ENCODE measurements around the gene CAPN15.
"Not testable (repeated sequence)": the region's sequence is repeated elsewhere in the genome, so short reads cannot be mapped to it uniquely, and the experiment has no call there.

The CAPN15 gene

DNA sequence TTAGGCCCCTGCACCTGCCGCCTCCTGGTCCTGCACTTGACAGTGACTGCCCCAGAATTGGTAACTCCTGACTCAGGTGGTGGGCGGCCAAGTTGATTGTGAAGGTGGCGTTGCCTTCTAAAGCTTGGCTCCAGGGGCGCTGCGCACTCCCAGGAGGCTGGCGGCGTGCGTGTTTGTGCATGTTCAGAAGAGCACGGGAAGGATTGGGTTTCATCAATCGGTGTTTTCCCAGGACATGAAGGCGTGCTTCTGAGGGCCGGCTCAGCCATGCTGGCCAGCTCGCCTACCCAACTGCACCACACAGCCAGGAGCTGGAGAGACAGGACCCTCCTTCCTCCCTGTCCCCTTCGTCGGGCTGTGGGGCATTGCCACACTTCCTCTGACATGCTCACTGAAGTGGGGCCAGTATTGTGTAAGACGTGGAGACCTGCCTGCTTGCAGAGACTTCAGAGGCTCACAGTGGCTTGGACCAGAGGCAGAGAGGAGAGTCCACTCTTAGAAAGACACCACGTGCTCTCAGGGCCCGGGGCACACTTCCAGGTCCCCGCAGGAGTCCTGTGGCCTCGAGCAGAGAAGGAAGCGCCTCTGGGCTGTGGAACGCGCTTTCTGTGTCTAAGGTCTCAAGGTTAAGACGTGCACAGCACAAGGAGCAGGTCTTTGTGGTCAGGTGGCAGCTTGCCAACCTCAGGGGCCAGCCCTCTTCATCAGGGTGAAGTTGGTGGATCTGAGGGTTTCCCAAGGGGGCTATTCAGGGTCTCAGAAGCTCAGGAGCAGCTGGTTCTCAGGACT lies 65.2 kb downstream of the CAPN15 start:
- peak; percentile 44 for DNase-seq (ENCODE audit: low spot score)

DNA sequence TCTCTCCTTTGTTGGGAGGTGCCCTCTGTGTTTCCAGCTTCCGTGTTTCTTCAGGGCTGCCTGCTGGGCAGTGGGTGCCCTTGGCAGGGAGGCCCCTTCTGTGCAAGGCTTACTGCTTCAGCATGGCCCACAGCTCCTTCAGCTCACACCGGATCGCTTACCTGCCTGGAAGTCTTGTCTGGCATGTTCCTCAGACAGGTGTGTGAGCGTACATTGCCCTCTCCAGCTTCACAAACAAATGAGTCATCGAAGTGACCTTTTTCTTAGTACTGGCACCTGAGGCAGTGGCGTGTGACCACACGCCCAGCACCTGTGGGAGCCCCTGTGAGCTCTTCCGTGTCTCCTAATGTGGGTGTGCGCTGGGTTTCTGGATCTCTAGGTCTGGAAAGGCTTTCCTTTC lies 65.9 kb downstream of the CAPN15 start:
- DNase-seq (ENCODE audit: low spot score), result no peak

- DNase-seq (ENCODE audit: low spot score), result no peak
Measured at GRCh38 chr16:593807-594206, 66.3 kb downstream of the CAPN15 start.

DNA sequence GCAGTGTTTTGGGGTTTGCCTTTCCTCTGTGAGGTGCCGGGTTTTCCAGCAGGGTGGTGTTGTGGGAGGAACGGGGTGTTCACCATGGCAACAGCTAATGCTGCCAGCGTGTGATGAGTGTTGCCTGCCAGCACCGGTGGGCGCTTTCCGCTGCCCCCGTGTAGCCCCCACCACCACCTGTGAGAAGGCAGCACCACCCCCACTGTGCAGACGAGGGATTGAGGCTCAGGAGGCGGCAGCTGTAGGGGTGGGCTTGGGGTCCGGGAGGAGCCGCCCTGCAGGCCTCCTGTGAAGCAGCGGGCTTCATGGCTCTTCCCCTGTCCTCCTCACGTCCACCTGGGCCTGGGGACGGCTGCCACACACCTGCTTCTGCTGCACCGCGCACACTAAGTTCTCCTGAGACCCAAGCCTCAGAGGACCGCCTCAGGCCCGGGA lies 67.6 kb downstream of the CAPN15 start:
- no peak for DNase-seq (ENCODE audit: low spot score)

DNA sequence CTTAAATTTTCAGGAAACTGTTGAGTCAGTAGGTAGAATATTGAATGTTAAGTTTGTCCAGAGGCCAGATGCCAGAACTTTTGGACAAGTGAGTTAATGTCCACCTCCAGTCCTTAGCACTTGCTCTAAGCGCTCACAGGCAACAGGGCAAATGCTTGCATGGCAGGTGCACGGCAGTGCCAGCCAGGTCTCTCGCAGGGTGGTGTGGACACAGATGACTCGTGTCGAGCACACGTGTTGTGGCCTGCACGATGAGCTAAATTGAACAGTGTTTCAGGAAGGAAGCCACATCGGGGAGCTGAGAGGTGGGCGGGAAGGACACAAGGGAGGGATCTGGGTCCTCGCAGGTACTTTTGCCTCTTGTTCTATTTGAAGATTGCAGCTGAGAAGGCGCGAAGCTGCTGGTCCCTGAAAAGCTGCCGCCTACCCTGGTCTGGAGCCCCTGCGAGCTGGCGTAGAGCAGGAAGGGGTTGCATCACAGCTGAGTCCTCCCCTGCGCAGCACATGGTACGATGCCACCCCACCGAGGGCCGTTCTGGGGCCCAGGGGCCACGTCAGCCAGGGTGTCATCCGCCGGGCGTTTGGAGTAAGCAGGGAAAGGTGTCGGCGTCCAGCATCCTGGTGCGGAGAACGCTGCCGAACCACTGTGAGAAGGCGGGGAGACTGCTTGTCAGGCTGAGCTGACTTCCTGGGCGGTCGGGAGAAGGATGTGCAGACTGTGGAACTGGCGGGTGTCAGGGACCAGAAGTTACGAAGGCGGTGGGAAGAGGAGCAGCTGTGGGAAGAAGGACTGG lies 68.6 kb downstream of the CAPN15 start:
- DNase-seq (ENCODE audit: low spot score), result no peak

GRCh38 chr16:596736-597060 lies 69.2 kb downstream of the CAPN15 start:
- DNase-seq (ENCODE audit: low spot score), result no peak

DNA sequence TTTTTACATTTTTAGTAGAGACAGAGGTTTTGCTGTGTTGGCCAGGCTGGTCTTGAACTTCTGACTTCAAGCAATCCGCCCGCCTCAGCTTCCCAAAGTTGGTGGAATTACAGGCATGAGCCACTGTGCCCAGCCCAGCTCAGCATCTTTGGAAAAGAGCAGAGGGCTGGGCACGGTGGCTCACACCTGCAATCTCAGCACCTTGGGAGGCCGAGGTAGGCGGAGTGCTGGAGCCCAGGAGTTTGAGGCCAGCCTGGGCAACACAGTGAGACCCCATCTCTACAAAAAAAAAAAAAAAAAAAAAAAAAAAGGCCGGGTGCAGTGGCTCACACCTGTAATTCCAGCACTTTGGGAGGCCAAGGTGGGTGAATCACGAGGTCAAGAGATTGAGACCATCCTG lies 70.1 kb downstream of the CAPN15 start:
- not testable (repeated sequence) for DNase-seq (ENCODE audit: low spot score)

GRCh38 chr16:598823-599739 lies 71.6 kb downstream of the CAPN15 start:
- no peak for DNase-seq (ENCODE audit: low spot score)

GRCh38 chr16:600781-601180 lies 73.3 kb downstream of the CAPN15 start:
- DNase-seq (ENCODE audit: low spot score), result no peak

DNA sequence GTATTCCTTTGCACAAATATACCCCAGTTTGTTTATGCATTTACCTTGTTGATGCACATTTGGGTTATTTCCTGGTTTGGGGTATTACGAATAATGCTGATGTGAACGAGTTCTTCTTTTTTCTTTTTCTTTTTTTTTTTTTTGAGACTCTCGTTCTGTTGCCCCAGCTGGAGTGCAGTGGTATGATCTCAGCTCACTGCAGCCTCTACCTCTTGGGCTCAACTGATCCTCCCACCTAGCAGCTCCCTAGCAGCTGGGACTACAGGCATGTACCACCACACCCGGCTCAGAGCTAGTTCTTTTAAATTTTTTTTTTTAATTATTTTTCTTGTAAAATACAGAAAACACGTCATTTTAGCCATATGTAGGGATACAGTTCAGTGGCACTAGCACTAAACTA lies 76.4 kb downstream of the CAPN15 start:
- no peak for DNase-seq (ENCODE audit: low spot score)
